Erythroblast (primary cell): ENCODE measurements around the gene TWIST2.

Experiments
- DNase-seq, 2 experiments: peaks; one replicate each; lab custom pipeline; 2025; lab: John Stamatoyannopoulos, UW
- GATA1 ChIP-seq: IDR thresholded peaks from 2 replicates; pipeline ENCODE4 v1.6.1; 2011; ENCODE audit warnings: low read depth, mild to moderate bottlenecking, control low read depth, low read length, moderate library complexity
- POLR2A ChIP-seq: IDR thresholded peaks from 2 replicates; pipeline ENCODE4 v1.6.1; 2011; ENCODE audit warnings: mild to moderate bottlenecking, low read length

Gene TWIST2

DNA sequence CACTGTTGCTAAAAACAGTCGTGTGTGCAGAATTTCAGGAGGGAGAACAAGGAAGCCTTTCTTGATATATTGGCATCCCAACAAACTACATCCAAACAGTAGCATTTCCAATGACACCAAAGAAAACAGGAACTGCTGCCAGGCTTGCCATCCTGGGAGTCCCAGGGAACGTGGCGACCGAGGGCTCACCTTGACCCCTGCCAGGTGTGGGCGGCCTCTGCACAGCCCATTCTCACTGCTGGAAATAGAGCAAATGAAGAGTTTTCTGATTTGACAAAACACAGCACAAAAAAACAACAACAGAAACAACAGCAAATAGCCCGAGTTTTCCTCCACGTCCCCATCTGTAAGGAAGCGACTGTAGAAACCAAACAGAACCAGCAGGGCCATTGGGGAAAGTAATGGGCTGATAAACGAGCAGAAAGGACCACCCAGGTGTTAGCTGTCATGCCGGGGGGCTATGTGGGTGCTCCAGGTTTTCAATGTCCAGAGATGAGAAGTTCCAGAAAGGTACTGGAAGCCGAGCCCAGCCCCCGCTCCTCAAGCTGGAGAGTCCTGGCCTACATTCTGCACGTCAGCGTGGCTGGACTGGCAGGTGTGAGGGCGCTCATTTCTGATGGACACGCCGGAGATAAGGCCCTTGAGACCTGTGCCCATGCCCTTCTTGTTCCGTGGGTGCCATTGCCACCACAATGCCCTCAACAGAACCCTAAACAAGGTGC, 80.8 kb downstream of the TWIST2 start:
- TF ChIP-seq GATA1 (no peak), POLR2A (no peak)
- DNase-seq = no peak

DNA sequence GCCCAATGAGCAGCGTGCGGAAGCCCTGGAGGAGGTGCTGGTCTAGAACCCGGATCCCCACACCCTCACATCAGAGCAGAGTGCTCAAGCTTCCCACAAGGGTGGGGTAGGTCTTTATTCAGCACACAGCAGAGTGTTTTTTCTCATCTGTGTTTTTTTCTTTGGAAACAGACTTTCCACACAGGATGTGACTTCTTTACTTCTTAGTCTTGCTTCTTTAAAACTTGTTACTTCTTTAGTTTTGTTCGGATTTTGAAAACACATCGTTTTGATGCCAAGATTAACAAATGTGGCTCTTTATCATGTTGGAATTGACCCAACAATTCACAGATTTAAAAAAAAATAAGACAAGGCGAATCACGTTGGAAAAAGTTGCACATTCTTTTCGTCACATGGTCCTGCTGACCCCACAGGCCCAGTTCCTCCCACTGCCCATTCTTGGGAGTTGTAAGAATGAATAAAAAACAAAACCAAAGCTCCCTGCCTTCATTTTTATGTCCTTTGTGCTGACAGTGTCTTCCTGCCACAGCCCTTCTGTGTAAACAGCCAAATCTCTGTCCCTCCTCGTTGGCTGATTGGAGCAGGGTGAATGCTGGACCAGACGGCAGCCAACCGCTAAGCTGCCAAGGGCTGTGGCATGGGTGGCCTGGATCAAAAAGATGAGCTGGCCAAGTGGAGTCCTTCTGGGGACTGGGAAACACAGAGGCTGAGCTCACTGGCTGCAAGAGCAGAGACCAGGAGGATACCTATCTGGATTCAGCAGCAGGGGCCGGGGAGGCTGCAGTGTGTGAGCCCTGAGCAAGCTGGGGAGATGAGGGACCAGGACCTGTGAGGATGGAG, 81.6 kb downstream of the TWIST2 start:
- no peak for DNase-seq
- TF ChIP-seq POLR2A (no peak), GATA1 (no peak)

DNA sequence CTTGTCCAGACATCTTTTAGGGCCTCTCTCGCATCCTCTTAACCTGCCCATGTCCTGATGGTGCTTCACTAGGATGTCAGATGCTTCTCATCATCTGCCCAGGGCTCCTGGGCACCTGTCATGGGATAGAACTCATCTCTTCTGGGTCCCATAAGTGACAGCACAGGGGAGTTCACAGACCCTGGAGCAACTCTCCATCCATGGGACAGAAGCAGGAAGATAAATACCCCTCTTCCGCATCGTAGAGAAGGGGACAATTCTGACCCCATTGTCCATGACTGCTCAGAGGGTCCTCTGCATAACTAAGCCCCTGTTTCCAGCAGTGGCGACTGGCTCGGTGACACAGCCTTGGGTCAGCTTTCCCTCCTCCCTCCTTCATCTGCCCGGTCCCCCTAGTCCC, 82.3 kb downstream of the TWIST2 start:
- TF ChIP-seq GATA1 = no peak
- no peak for TF ChIP-seq POLR2A

GRCh38 chr2:238936162-238937052, 88.5 kb downstream of the TWIST2 start:
- no peak for TF ChIP-seq POLR2A
- no peak for TF ChIP-seq GATA1
- DNase-seq = no peak

More for the DNA sequence above, 82.3 kb downstream of the TWIST2 start:
- DNase-seq = no peak

DNA sequence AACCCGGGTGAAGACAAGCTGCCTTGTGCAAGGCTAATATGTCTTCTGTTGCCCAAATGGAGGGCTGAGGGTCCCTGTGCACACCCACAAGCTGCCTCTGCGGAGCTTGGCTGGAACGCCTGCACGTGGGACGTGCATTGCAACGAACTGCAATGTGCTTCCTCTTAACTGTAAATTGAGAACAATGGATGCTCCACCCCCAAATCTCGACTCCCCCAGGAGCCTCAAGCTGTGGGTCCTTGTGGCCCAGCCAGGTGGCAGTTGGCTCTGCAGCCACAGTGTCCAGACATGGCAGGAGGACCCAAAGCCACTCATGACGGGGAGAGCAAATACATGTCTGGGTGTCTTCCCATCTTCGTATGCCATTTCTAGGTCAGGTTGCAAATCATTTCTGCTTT, 90.1 kb downstream of the TWIST2 start:
- DNase-seq = no peak
- TF ChIP-seq GATA1 (no peak), POLR2A (no peak)

DNA sequence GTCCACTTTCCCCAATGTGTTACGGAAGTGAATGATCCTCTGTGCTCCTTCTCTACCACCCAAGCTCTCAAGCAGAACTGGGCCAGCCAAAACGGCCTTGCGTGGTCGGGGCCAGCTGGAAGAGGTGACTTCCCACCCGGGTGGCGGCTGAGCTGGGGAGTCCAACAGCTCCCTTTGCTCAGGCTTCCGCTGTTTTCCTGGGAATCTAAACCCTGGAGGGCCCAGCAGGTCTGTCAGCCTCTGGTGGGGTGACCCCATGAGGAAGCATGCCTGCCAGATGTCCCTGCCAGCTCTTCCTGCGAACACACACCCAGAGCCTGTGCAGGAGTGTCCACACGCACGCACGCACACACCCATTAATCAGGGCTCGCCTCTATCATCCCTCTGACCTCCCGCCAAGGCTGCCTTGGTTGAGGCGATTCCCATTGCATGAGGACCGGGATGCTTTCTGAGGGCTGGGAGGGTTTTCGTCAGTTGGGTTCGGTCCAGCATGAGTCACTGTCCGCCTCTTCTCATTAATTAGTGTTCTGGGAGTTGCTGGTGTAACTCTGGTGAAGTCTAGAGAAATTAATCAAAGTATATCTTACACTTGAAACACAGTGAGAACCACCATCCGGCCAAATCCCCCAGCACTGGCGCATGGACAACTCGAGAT, 90.6 kb downstream of the TWIST2 start:
- no peak for DNase-seq

GRCh38 chr2:238939074-238939473, 91.2 kb downstream of the TWIST2 start:
- no peak for DNase-seq
- no peak for TF ChIP-seq GATA1
- no peak for TF ChIP-seq POLR2A

More for the DNA sequence above, 90.6 kb downstream of the TWIST2 start:
- TF ChIP-seq GATA1 (no peak), POLR2A (no peak)

GRCh38 chr2:238939521-238940403, 91.9 kb downstream of the TWIST2 start:
- TF ChIP-seq POLR2A (no peak), GATA1 (no peak)
- no peak for DNase-seq

DNA sequence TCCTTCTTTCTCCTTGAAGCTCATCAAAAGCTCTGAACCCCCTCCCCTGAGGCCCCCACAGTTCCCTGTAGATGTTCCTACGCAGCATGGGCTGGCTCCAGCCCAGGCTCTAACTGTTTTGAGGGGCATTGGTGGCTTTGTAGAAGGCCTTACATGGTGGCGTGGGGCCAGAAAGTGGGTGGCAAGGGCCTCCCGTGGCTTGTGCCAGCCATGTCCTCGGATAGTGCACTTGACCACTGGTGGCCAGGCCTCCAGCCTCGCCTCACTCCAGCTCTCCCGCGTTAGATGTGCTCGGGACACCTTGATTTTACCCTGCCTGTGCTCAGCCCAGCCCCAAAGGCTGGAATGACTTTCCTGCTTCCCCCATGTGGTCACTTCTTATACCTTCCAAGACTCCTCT, 92.9 kb downstream of the TWIST2 start:
- DNase-seq = no peak
- TF ChIP-seq GATA1 = no peak
- TF ChIP-seq POLR2A = no peak

DNA sequence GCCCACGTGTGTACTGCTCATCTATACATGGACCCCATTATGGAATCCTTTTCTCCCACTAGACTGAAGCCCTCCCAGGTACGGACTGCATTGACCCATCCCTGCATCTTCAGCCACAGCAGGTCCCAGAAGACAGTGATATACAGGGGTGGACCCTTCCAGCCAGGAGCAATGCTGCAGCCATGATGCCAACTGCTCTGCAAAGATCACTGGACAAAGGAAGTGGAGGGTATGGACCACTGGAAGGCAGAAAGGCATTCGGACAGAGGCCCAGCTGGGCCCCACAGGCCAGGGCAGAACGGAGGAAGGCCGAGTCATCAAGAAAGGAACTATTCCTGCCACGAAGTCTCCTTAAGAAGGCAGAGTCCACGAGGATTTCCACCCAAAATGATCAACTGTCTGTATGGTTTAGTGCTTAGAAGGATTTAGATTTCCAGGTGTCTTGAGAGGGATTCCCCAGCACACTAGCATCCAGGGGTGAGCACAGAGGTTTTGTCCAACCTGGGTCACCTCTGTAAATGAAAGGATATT, 93.4 kb downstream of the TWIST2 start:
- no peak for DNase-seq
- TF ChIP-seq POLR2A (no peak), GATA1 (no peak)

GRCh38 chr2:238942080-238942725, 94.3 kb downstream of the TWIST2 start:
- TF ChIP-seq GATA1 (no peak), POLR2A (no peak)
- DNase-seq = no peak

DNA sequence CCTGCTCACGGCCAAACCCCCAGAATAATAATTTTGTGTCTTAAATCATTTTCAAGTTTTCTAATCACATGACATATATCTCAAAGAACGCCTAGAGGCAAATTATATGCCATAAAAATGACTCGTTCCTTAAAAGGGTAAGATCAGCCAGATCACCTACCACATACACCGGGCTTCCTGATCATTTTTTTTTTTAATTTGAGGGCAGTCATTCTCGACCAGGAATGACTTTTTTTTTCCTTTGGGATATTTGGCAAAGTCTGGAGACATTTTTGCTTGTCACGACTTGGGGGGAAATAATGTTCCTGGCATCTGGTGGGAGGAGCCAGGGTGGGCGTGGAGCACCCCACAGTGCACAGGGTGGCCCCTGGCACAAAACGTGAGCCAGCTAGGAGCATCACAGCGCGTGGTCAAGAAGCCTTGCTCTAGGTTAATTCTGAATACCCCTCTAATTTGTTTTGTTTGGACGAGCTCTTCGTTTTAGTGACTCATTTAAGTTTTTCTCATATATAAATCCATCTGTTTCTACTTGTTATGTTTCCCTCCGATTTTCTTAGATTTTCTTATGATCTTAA, 94.9 kb downstream of the TWIST2 start:
- no peak for DNase-seq
- TF ChIP-seq GATA1 (no peak), POLR2A (no peak)
